Type B pancreatic cell (in vitro differentiated cells): ENCODE results near the gene CPM. TPM values are rescaled to one million over a fixed set of nuclear protein-coding genes. Genes with fewer than 3 reads are reported as not detected.
"Not testable (repeated sequence)": the region's sequence is repeated elsewhere in the genome, so short reads cannot be mapped to it uniquely, and the experiment has no call there.

Source experiments
- DNase-seq: peaks from one replicate; pipeline ENCODE4 v3.0.0; 2021; ENCODE audit warnings: mixed read lengths; ENCODE audit not compliant: unreplicated experiment; ENCODE audit errors: extremely low spot score
- H3K27ac Mint-ChIP-seq: 2 replicates; pipeline ENCODE4 v1.8.0; 2021; ENCODE audit warnings: mild to moderate bottlenecking, mixed read lengths
- H3K27me3 Mint-ChIP-seq: 2 replicates; pipeline ENCODE4 v1.8.0; 2021; ENCODE audit warnings: mixed read lengths
- H3K36me3 Mint-ChIP-seq: 2 replicates; pipeline ENCODE4 v1.8.0; 2021; ENCODE audit warnings: mixed read lengths
- H3K4me1 Mint-ChIP-seq: one replicate; pipeline ENCODE4 v1.8.0; 2021; ENCODE audit warnings: mixed read lengths; ENCODE audit not compliant: unreplicated experiment
- H3K4me3 Mint-ChIP-seq: 2 replicates; pipeline ENCODE4 v1.8.0; 2021; ENCODE audit warnings: mild to moderate bottlenecking, mixed read lengths
- H3K9me3 Mint-ChIP-seq: 2 replicates; pipeline ENCODE4 v1.8.0; 2021; ENCODE audit warnings: mixed read lengths
- CTCF ChIP-seq: fragments of 200-600 bp; sonication (generic); conservative IDR thresholded peaks from 2 replicates; pipeline ENCODE4 v1.5.0; 2021; ENCODE audit warnings: antibody characterized with exemption, mild to moderate bottlenecking
- total RNA-seq: library from RNA; stranded (reverse); gene quantifications from 2 replicates; pipeline ENCODE4 v1.2.1, GENCODE V29; 2021; ENCODE audit warnings: low replicate concordance

The CPM gene
- total RNA-seq, 1 donor from 2014 or later, result 58.1 TPM

DNA sequence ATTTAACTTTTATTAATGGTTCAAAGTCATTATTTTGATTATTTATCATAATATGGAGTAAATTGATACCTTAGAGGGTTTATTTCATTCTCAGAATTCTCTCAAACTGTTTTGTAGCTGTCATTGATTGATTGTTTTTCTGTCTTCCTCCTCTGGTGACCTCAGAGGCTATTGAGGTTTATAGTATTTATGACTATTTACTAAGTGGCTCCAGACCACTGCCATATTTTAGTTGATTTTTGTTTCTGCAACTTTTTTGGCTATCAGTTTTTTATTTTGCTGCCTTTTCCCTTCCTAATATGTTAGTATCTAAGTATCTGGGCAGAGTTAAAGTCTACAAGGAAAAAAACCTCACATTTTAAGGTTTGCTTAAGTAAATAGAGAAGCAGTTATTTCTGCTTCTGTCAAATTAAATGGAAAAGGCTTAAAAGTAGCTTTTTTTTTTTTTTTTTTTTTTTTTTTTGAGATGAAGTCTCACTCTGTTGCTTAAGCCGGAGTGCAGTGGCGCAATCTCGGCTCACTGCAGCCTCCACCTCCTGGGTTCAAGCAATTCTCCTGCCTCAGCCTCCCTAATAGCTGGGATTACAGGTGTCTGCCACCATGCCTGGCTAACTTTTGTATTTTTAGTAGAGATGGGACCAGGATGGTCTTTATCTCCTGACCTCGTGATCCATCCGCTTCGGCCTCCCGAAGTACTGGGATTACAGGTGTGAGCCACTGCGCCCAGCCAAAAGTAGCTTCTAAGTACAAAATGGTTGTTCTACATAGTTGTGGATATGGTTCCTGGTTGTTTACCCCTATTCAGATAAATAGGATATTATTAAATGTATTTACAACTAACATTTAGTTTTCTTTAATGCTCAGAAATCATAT, 116.8 kb downstream of the CPM start:
- Mint-ChIP-seq H3K36me3 (peaks cover 39% of the 10 kb centered on the region), H3K4me1 (peaks cover 16% of the 10 kb centered on the region), H3K9me3 (no peaks in the 10 kb centered on the region), H3K27ac (peak overlapping the region; percentile 43), H3K4me3 (no peak overlapping the region), H3K27me3 (no peaks in the 10 kb centered on the region)
- no peak for DNase-seq
- TF ChIP-seq CTCF, result no peak

- Mint-ChIP-seq H3K9me3 (no peaks in the 10 kb centered on the region), H3K27ac (peak overlapping the region; percentile 25)
Measured at GRCh38 chr12:68815232-68815927, 117.6 kb downstream of the CPM start.

DNA sequence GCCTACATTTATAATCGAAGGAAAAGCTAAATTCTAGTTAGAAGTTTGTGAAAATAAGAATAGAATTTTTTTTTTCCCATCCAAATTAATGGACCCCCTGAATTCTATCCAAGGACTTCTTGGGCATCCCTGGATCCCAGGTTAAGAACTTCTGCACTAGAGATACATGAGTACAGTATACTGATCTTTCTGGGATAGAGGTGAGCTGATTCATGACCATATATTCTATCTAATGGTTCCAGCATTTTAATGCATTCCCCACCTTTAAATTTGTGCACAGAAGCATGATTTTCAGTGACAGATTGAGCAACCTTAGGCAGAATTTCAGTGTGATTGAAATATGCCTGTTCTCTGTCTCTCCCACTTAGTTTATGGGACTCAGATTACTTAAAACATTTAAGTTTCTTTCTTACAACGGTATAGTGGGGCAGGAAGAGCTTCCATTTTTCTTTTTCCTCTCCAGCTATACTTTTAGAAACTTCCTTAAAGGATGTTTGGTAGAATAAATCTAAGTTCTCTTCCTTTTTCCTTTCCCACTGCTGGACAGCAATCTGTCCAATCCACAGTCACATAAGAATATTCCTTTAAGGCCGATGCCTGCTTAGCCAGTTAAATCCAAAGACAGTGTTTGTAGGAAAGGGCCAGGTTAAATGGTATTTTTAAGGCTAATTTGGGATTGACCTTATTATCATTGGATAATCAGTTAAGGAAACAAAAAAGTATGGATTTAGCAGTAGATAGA, 118.3 kb downstream of the CPM start:
- H3K4me3 Mint-ChIP-seq, result peak overlapping the region; percentile 2
- peaks cover 19% of the 10 kb centered on the region for H3K4me1 Mint-ChIP-seq
- H3K36me3 Mint-ChIP-seq, result peaks cover 39% of the 10 kb centered on the region
- peak overlapping the region; percentile 25 for H3K27ac Mint-ChIP-seq
- H3K9me3 Mint-ChIP-seq, result no peaks in the 10 kb centered on the region
- no peak for TF ChIP-seq CTCF
- DNase-seq, result no peak
- H3K27me3 Mint-ChIP-seq, result no peaks in the 10 kb centered on the region

More at GRCh38 chr12:68815232-68815927, 117.6 kb downstream of the CPM start:
- peaks cover 19% of the 10 kb centered on the region for H3K4me1 Mint-ChIP-seq
- DNase-seq, result no peak
- no peak for TF ChIP-seq CTCF
- no peaks in the 10 kb centered on the region for H3K27me3 Mint-ChIP-seq
- H3K36me3 Mint-ChIP-seq, result peaks cover 39% of the 10 kb centered on the region
- H3K4me3 Mint-ChIP-seq, result peak overlapping the region; percentile 2

GRCh38 chr12:68813242-68813593, 119.8 kb downstream of the CPM start:
- Mint-ChIP-seq H3K4me3 (peak overlapping the region; percentile 80), H3K27me3 (no peaks in the 10 kb centered on the region), H3K4me1 (peaks cover 19% of the 10 kb centered on the region), H3K9me3 (no peaks in the 10 kb centered on the region), H3K36me3 (peaks cover 40% of the 10 kb centered on the region), H3K27ac (peak overlapping the region; percentile 81)
- DNase-seq, result no peak
- TF ChIP-seq CTCF, result no peak

- H3K27me3 Mint-ChIP-seq, result no peaks in the 10 kb centered on the region
- no peaks in the 10 kb centered on the region for H3K9me3 Mint-ChIP-seq
- DNase-seq, result no peak
- H3K4me1 Mint-ChIP-seq, result peaks cover 19% of the 10 kb centered on the region
- no peak for TF ChIP-seq CTCF
- H3K36me3 Mint-ChIP-seq, result peaks cover 40% of the 10 kb centered on the region
- H3K27ac Mint-ChIP-seq, result peak overlapping the region; percentile 81
- H3K4me3 Mint-ChIP-seq, result peak overlapping the region; percentile 80
Measured at GRCh38 chr12:68812553-68813241, 120.3 kb downstream of the CPM start.

GRCh38 chr12:68811573-68811972, 121.4 kb downstream of the CPM start:
- Mint-ChIP-seq H3K4me3 (peak overlapping the region; percentile 83), H3K27ac (peak overlapping the region; percentile 76), H3K36me3 (peaks cover 34% of the 10 kb centered on the region), H3K4me1 (peaks cover 19% of the 10 kb centered on the region)
- H3K9me3 Mint-ChIP-seq, DNase-seq, H3K27me3 Mint-ChIP-seq: not testable (repeated sequence)

DNA sequence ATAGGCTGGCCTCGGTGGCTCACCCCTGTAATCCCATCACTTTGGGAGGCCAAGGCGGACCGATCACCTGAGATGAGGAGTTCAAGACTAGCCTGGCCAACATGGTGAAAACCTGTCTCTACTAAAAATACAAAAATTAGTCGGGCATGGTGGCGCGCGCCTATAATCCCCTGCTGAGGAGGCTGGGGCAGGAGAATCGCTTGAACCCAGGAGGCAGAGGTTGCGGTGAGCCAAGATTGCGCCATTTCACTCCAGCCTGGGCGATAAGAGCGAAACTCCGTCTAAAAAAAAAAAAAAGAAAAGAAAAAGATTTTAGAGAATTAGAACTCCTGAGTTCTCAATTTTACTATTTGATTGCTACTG, 123.0 kb downstream of the CPM start:
- H3K36me3 Mint-ChIP-seq, result peaks cover 26% of the 10 kb centered on the region
- H3K27ac Mint-ChIP-seq, result peak overlapping the region; percentile 26
- H3K27me3 Mint-ChIP-seq, DNase-seq, H3K9me3 Mint-ChIP-seq: not testable (repeated sequence)
- peaks cover 17% of the 10 kb centered on the region for H3K4me1 Mint-ChIP-seq
- H3K4me3 Mint-ChIP-seq, result peak overlapping the region; percentile 99
